NCI-H774 (cell line): ENCODE measurements around the gene YARS1.
"Not testable (repeated sequence)": the region's sequence is repeated elsewhere in the genome, so short reads cannot be mapped to it uniquely, and the experiment has no call there.

Source experiments
- DNase-seq: peaks from one replicate; lab custom pipeline; 2025; lab: John Stamatoyannopoulos, UW

The YARS1 gene

DNA sequence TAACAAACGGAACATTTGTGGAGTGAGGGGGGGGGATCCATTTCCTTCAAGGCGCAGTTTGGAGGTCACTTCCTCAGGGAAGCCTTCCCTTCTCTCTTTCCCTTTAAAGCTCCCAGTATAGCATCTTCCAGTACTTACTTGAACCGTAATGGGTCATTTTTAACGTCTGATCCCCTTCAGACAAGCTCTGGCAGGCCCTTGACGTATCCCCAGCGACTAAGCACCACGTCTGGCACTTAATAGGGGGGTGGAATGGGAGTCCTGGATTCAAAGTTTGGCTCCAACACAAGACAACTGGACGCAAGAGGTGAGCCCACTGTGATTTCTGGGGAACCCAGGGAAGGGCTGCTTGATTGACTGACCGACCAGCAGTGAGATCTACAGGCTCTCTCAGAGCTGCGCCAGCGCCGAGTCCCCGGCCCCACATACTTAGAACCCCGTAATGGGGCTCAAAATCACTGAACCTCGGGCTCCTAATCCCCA lies 441 bp downstream of the YARS1 start:
- DNase-seq: peak; percentile 40

DNA sequence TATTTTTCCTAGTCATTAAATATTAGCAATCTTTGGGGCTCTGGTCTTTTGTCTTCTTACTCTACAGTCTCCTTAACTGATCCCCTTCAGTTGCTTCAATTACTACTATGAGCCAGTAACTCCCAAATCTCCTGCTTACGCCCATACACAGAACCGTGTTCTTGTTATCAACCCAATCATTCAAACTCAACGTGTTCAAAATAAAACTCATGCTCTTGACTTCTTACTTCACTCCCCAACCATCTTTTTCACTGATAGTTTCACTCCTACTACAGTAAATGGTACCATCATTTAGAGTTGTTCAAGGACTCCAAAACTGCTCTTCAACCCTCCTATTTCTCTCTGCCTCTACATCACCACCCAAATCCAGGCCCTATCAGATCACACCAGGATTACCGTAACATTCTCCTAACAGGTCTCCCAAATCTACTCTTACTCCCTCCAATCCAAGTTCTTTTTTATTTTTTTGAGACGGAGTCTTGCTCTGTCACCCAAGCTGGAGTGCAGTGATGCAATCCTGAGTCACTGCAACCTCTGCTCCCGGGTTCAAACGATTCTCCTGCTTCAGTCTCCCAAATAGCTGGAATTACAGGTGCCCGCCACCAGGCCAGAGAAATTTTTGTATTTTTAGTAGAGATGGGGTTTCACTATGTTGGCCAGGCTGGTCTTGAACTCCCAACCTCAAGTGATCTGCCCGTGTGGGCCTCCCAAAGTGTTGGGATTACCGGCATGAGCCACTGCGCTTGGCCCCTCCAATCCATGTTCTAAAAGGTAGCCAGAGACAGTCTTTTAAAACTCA lies 3.0 kb downstream of the YARS1 start:
- no peak for DNase-seq

- DNase-seq: no peak
Measured at GRCh38 chr1:32811917-32812316, 5.2 kb downstream of the YARS1 start.

- DNase-seq: no peak
Measured at GRCh38 chr1:32811265-32811664, 5.9 kb downstream of the YARS1 start.

DNA sequence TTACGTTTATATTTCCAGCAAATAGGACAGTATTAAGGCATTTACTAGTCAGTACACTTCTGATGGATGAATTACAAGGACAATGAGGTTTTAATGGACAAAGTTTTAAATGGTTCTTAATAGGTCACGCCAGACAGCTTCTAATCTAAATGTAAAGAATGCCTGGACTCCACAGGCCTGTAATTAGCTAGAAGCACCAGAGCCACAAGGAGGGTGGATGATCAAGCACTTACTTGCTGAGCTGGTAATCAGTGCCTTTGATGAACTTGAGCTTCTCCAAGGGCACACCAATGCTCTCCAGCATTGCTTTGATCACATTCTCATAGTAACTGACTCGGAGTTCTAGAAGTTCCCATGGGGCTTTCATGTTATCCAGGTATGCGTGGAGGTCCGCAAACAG lies 6.8 kb downstream of the YARS1 start:
- DNase-seq: no peak

DNA sequence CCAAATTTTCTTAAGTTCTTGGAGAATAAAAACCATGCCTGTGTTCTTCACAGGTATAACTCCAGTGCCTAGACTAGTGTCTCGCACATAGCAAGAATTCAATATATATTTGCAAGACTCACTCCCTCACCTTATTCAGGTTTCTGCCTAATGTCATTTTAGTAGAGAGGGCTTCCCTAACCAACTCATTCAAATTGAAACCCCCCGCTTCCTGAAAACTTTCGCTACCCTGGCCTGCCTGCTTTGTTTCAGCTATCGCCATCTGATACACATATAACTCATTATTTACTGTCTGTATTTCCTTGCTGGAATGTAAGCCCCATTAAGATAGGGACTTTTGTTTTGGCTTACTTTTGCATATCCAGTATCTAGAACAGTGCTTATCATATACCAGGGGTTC lies 8.6 kb downstream of the YARS1 start:
- no peak for DNase-seq

DNA sequence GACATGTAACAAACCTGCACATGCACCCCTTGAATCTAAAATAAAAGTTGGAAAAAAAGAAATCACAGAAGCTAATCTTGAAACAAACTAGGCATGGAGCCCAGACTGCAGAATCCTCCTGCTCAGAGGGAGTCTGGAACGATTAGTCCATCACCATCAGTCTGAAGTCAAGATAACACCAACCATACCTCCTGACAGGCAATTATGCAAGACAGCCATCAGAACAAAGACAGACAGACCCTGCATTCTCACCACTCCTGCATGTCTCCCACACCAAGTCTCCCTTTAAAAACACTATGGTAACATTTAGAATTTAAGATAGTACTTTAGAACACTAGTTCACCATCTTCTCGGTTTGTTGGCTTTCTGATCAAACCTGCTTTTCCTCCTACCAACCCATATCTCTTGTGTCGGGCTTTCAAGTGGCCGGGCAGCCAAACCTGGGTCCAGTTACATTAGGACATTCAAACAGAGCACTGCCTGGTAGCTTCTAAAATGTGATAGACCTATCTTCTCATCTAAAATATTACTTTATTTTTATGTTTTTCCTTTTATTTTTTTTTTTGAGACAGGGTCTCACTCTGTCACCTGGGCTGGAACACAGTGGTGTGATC lies 10.1 kb downstream of the YARS1 start:
- no peak for DNase-seq

DNA sequence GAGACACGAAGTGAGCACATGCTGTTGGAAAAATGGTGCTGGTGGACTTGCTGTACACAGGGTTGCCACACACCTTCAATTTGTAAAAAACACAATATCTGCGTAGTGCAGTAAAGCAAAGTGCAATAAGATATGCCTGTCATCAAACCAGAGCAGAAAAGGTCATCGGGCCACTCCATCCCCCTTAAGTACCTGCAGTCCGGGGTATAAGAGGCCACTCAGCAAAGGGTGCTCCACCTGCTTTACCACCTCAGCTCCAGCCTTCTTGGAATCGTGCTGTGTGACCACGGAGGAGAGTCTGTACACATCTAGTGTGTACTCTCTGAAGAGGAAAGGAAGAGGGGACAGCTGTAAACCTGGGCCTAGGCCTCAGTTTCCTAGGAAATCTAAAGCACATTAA lies 10.9 kb downstream of the YARS1 start:
- DNase-seq: no peak

DNA sequence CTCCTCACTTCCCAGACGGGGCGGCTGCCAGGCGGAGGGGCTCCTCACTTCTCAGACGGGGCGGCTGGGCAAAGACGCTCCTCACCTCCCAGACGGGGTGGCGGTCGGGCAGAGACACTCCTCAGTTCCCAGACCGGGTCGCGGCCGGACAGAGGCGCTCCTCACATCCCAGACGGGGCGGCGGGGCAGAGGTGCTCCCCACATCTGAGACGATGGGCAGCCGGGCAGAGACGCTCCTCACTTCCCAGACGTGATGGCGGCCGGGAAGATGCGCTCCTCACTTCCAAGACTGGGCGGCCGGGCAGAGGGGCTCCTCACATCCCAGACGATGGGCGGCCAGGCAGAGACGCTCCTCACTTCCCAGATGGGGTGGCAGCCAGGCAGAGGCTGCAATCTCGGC lies 12.7 kb downstream of the YARS1 start:
- not testable (repeated sequence) for DNase-seq

- no peak for DNase-seq
Measured at GRCh38 chr1:32801096-32801715, 16.0 kb downstream of the YARS1 start.

DNA sequence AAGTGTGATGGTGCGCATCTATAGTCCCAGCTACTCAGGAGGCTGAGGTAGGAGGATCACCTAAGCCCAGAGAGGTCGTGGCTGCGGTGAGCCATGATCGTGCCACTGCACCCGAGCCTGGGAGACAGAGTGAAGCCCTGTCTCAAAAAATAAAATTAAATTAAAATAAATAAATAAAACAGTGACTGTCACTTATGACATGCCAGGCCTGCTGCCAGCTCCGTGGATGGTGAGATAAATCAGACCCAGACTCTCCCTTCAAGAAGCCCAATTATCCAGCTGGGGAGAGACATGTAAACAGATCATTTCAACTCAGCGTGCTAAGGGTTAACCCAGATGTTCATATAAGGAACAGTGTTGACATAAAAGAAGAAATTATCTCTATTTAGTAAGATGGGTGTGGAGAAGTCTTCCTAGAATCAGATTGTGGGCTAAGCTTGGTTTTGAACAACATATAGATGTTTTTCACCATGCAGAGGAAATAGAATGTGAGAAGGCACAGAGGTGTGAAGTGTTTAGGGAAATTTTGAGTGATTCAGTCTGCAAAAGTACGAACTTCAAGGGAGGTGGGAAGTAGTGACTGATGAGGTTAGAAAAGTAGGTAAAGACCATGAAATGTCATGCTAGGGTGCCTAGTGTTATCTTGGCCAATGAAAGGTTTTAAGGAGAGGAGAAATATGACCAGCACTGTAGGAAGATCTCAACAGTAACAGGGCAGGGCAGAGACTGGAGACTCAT lies 18.3 kb downstream of the YARS1 start:
- no peak for DNase-seq

DNA sequence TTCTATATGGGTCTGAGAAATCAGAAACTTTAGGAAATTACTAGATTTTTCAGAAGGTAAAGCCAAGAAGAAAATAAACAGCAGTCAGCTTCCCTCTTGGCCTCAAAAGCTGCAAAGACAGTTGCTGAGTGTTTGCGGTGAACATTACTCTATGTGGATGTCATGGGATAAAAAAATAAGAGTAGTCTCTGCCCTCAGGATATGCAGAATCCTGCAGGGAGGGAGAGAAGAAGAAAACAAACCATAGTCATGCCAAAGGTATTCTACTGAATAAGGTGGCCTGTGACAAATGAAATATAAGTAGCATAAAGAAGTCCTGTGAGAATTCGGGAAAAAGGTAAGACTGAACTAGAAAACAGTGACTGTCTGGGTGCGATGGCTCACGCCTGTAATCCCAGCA lies 19.0 kb downstream of the YARS1 start:
- DNase-seq: no peak

DNA sequence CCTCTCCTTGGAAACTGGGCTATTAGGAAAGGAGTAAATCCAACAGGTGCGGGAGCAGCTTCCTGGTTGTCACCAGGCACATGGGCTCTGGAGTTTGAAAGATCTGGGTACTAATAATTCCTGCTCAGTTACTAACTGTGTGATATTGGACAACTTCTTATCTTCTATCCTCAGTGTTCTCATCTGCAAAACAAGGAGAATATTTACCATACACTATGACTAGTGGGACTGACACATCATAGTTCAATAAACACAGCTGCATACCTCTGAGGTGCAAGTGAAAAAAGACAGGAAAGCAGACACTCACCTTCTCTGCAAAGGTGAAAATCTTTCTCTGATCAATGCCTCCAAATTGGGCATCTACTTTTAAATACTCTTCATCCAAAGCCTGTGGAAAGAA lies 19.7 kb downstream of the YARS1 start:
- no peak for DNase-seq

- DNase-seq: not testable (repeated sequence)
Measured at GRCh38 chr1:32795763-32796162, 21.4 kb downstream of the YARS1 start.

GRCh38 chr1:32791881-32792280 lies 25.3 kb downstream of the YARS1 start:
- DNase-seq: no peak

DNA sequence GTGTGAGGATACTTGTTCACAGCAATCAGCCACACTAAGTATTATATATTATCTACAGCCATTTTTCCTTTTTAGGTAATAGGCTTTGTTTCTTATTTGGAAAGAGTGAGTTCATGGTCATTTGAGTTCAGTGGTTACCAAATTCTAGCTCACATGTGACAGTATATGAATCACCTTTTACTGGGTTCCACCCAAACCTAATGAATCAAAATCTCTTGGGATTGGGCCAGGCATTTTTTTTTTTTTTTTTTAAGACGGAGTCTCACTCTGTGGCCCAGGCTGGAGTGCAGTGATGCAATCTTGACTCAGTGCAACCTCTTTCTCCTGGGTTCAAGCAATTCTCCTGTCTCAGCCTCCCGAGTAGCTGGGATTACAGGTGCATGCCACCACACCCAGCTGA lies 27.8 kb downstream of the YARS1 start:
- DNase-seq: not testable (repeated sequence)

- DNase-seq: no peak
Measured at GRCh38 chr1:32786856-32787255, 30.3 kb downstream of the YARS1 start.

DNA sequence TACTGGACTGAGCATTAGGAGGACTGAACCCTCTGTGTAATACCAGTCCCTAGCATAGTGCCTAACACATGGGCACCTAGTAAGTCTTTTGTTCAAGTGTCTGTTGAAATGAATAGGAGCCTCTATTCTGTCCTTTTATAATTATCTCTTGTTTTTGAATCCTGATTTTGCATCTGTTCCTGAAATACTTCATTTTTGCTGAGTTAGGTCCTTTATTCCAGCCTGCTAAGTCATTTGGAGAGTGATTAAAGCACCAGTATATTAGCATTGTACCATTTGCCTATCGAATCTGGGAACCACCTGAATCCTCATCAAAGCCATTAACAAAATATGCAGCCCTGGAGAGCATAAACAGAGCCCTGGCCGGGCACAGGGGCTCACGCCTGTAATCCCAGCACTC lies 32.3 kb downstream of the YARS1 start:
- DNase-seq: no peak

DNA sequence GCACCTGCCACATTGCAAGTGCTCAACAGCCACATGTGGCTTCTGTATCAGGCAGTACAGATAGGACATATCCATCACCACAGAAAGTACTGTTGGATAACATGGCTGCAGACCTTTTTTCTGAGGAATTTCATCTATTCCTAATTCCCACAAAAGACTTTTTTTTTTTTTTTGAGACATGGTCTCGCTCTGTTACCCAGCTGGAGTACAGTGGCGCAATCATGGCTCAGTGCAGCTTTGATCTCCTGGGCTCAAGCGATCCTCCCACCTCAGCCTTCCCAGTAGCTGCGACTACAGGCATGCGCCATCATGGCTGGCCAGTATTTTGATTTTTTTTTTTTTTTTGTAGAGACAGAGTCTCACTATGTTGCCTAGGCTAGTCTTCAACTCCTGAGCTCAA lies 33.3 kb downstream of the YARS1 start:
- no peak for DNase-seq

DNA sequence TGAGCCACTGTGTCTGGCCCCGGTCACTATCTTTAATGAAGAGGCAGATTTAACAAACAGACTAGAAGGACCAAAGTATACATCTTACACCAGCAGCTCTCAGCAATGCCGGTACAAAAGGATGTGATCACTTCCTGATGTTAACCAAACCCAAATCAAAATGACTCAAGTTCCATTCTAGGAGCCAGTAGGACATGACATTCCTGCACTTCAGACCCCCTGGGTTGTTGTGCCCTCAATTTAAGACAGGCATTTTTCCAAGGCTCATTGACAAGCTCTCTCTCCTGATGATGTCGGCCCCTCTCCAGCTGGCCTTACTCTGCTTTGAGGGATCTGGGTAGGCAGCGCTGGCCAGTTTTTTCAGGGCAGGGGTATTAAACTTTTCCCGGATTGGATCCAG lies 35.1 kb downstream of the YARS1 start:
- no peak for DNase-seq

DNA sequence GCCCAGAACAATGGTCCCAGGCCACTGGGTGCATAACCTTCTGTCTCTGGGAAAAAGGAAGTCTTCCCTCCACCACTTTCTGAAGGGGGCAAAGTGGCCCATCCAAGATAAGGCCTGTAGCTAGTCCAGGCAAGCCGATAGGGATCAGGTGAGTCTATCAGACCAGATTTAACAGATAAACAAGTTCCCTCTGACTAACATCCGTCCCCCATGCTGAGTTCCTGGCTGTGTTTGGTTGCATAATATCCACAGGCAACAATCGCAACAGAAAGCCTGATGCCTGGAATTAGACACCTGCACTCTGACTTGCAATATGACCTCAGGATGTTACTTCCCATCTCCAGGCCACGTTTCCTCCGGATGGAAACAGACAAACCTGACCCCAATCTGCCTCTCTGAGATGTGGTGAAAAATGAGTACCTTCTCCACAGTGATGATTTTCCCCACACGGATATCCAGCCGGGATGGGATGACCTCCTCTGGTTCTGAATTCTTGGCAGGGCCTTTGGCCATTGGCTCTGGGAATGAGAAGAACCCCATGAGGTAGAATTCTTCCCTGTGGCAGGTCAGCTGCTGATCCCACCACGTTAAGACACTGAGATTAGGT lies 36.4 kb downstream of the YARS1 start:
- DNase-seq: no peak

GRCh38 chr1:32780005-32780404 lies 37.2 kb downstream of the YARS1 start:
- no peak for DNase-seq
